Activated naive CD4-positive, alpha-beta T cell (primary cell): ENCODE measurements around the gene CEACAM5.
"Not testable (repeated sequence)": the region's sequence is repeated elsewhere in the genome, so short reads cannot be mapped to it uniquely, and the experiment has no call there.

Experiments used
- DNase-seq, 4 experiments: peaks; one replicate each; lab custom pipeline; 2025; lab: John Stamatoyannopoulos, UW

Gene CEACAM5

GRCh38 chr19:41700381-41701195, 7.8 kb upstream of the CEACAM5 start:
- DNase-seq = no peak

- no peak for DNase-seq
Observed at GRCh38 chr19:41701401-41702075, 6.9 kb upstream of the CEACAM5 start.

DNA sequence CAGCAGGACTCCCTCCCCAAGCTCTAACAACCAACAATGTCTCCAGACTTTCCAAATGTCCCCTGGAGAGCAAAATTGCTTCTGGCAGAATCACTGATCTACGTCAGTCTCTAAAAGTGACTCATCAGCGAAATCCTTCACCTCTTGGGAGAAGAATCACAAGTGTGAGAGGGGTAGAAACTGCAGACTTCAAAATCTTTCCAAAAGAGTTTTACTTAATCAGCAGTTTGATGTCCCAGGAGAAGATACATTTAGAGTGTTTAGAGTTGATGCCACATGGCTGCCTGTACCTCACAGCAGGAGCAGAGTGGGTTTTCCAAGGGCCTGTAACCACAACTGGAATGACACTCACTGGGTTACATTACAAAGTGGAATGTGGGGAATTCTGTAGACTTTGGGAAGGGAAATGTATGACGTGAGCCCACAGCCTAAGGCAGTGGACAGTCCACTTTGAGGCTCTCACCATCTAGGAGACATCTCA, 6.2 kb upstream of the CEACAM5 start:
- no peak for DNase-seq

GRCh38 chr19:41703602-41704293, 4.7 kb upstream of the CEACAM5 start:
- no peak for DNase-seq

DNA sequence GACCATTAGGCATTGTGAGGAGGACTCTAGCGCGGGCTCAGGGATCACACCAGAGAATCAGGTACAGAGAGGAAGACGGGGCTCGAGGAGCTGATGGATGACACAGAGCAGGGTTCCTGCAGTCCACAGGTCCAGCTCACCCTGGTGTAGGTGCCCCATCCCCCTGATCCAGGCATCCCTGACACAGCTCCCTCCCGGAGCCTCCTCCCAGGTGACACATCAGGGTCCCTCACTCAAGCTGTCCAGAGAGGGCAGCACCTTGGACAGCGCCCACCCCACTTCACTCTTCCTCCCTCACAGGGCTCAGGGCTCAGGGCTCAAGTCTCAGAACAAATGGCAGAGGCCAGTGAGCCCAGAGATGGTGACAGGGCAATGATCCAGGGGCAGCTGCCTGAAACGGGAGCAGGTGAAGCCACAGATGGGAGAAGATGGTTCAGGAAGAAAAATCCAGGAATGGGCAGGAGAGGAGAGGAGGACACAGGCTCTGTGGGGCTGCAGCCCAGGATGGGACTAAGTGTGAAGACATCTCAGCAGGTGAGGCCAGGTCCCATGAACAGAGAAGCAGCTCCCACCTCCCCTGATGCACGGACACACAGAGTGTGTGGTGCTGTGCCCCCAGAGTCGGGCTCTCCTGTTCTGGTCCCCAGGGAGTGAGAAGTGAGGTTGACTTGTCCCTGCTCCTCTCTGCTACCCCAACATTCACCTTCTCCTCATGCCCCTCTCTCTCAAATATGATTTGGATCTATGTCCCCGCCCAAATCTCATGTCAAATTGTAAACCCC, 2.8 kb upstream of the CEACAM5 start:
- peak in 1 of 4 experiments; percentile 23 for DNase-seq

DNA sequence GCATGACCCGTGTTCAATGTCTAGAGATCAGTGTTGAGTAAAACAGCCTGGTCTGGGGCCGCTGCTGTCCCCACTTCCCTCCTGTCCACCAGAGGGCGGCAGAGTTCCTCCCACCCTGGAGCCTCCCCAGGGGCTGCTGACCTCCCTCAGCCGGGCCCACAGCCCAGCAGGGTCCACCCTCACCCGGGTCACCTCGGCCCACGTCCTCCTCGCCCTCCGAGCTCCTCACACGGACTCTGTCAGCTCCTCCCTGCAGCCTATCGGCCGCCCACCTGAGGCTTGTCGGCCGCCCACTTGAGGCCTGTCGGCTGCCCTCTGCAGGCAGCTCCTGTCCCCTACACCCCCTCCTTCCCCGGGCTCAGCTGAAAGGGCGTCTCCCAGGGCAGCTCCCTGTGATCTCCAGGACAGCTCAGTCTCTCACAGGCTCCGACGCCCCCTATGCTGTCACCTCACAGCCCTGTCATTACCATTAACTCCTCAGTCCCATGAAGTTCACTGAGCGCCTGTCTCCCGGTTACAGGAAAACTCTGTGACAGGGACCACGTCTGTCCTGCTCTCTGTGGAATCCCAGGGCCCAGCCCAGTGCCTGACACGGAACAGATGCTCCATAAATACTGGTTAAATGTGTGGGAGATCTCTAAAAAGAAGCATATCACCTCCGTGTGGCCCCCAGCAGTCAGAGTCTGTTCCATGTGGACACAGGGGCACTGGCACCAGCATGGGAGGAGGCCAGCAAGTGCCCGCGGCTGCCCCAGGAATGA, 1.5 kb upstream of the CEACAM5 start:
- DNase-seq = peak; percentile 35 to 72 (median 60)

- DNase-seq = no peak
Observed at GRCh38 chr19:41707502-41707812, 969 bp upstream of the CEACAM5 start.

- no peak for DNase-seq
Observed at GRCh38 chr19:41707871-41708371, 505 bp upstream of the CEACAM5 start.

- DNase-seq = not testable (repeated sequence)
Observed at GRCh38 chr19:41709516-41709915, 1.1 kb downstream of the CEACAM5 start.

DNA sequence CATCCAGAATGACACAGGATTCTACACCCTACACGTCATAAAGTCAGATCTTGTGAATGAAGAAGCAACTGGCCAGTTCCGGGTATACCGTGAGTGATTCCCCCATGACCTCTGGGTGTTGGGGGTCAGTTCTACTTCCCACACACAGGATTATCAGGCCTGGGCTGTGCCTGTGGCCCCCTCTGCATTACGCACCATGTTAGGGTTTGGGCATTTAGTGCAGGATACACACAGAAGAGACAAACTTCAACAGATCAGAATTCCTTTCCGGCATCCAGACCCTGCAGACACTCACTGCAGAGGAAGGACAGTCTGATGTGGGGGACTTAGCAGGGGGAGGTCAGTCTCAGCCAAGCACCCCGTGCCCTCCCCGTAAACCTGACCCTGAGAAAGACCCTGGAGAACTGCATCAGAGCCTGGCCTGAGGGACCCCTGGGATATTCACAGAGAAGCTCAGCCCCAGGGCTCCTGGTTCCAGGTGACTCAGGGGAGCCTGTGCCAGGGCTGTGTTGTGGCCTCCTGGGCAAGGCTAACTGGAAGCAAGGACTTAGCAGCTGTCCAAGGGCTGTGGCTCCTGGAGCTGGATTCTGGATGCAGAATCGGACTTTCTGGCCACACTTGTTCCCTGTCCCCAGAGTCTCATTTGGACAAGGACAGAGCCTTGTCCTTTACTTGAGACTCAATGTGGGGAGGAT, 1.7 kb downstream of the CEACAM5 start:
- DNase-seq = no peak

GRCh38 chr19:41711376-41712261, 3.2 kb downstream of the CEACAM5 start:
- no peak for DNase-seq

GRCh38 chr19:41714598-41714997, 6.2 kb downstream of the CEACAM5 start:
- no peak for DNase-seq

GRCh38 chr19:41718761-41719160, 10.3 kb downstream of the CEACAM5 start:
- no peak for DNase-seq

GRCh38 chr19:41720103-41720502, 11.7 kb downstream of the CEACAM5 start:
- no peak for DNase-seq

DNA sequence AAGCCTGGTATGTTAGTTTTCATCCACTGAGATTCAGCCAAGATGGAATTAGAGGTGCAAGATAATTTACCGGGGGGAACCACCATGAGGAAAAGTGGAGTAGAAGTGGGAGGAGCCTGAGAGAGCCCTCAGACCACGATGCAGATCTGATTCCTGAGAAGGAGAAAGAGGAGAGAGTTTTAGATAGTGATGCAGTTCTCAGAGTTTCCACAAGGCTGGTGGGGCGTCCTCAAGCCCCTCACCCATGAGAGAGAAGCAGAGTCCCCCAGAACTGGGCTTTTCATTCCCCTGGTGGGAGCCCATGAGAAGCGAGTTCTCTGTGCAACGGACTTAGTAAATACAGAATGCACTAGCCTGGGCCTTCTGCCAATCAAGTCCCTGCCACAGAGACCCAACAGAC, 18.1 kb downstream of the CEACAM5 start:
- DNase-seq = no peak

DNA sequence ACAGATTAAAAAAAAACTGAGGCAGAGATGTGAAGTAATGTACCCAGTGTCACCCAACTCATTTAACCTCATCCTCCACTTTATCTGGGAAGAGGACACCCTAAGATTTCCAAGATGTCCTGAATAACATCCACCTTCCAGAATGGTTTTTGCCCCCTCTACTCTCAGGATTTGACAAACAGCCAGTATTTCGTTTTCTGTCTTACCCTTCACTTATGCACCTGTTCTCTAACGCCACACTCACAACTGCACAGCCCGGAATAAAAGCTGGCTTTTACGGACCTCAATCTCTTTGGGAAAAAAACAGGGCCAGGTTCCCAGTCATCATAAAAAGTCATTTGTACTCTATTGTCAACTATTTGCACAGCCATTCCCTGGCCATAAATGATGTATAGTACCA, 25.7 kb downstream of the CEACAM5 start:
- no peak for DNase-seq

DNA sequence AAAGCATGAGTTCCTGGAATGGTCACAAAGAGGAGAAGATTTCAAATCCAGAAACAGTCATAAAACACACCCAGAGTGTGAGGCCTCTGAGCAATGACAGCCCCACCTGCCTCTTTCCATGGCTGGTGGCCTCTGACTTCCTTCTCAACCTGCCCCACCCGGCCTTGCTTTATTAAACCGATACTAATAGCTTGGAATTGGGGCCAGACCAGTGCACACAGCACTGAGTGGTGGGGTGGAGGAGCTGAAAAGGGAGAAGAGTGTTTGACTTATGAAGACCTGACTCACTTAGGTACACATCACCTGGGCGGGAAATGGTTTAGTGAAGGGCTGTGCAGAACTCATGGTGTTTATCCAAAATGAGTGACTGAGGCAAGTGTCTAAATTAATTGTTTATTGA, 26.2 kb downstream of the CEACAM5 start:
- no peak for DNase-seq

- DNase-seq = no peak
Observed at GRCh38 chr19:41735071-41735600, 26.7 kb downstream of the CEACAM5 start.

GRCh38 chr19:41739361-41739760, 30.9 kb downstream of the CEACAM5 start:
- no peak for DNase-seq
